Right forelimb (tissue), 1 donor: Measurements from ENCODE around the gene SMTNL2.

Experiments used
- DNase-seq: peaks from one replicate; pipeline ENCODE4 v3.0.0-alpha.2; 2018

Gene SMTNL2

DNA sequence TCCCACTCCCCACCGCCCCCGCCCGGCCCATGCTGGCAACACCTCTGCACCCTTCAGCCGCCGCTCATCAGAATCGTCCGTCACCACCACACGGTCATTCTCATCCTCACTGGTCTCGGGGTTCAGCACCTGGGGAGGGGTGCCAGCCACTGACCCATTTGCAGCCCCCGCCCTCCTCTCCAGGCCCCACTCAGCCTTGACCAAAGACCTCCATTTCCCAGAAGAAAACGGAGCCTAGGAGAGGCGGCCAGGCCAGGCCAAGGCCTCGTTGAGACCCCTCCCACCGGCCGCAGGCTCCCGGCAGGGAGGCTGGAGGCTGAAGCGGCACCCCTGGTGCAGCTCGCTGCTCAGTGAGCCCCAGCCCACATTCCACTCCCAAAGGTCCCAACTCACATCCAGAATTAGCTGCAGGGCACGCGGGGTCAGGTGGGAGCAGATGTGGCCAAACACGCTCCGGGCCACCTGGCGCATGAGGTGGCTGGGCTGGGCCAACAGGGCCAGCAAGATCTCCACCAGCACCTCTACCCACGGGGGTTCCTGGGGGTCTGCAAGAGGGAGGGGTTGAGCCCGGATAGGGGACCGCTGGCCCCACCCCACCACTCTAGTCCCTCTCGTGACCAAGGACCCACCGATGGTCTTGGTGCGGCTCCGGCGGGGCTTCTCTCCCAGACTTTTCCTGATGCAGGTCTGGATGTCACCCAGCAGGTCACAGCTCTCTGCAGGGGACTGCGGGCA lies 38.9 kb upstream of the SMTNL2 start:
- DNase-seq = no peak

DNA sequence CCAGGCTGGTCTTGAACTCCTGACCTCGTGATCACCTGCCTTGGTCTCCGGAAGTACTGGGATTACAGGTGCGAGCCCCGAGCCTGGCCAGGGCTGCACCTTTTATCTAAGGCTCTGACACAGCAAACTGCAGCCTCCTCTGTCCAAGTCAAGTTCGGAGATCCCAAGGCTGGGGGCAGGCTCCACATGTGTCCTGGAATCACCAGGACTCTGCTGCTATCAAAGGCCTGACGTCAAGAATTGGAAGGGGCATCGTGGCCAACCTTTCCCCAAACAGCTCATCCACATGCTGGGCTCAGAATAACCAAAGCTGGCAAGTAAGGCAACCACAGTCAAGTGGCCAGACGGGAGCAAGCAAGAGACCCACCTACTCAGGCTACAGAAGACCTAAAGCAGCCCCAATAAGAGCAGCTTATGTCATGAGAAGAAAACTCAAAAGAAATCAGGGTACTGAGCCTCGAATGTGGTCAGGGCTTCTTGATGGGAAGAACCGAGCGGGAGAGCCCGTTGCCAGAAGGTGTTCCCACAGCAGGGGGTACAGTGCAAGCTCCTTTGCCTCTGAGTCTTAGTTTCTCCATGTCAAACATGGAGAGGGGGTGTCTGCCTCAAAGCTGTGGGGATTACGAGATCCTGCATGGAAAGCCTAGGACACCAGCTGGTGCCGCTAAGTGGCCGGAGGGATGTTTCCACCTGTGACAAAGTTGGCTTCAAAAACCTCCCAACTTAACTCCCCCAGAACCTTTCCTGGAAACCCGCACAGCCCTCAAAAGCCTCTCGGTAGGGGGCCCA lies 37.0 kb upstream of the SMTNL2 start:
- no peak for DNase-seq

DNA sequence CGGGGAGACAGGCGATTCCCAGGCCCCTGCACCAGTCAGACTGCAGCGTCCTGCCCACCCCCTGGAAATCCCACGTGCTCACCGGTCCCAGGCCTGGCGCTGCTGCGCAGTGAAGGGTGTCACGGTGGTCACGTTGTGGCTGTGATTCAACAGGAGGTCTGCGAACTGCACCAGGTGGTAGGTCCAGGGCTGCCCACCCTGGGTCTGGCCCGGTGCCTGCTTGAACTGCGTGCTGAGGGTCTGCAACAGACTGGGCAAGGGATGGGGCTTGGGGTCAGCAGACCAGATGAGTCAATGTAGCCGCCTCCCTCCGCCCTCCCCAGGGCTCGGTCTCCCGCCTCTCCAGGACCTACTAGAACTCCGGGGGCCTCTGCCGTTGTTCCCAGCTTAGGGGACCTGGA lies 36.3 kb upstream of the SMTNL2 start:
- DNase-seq = peak; percentile 35

DNA sequence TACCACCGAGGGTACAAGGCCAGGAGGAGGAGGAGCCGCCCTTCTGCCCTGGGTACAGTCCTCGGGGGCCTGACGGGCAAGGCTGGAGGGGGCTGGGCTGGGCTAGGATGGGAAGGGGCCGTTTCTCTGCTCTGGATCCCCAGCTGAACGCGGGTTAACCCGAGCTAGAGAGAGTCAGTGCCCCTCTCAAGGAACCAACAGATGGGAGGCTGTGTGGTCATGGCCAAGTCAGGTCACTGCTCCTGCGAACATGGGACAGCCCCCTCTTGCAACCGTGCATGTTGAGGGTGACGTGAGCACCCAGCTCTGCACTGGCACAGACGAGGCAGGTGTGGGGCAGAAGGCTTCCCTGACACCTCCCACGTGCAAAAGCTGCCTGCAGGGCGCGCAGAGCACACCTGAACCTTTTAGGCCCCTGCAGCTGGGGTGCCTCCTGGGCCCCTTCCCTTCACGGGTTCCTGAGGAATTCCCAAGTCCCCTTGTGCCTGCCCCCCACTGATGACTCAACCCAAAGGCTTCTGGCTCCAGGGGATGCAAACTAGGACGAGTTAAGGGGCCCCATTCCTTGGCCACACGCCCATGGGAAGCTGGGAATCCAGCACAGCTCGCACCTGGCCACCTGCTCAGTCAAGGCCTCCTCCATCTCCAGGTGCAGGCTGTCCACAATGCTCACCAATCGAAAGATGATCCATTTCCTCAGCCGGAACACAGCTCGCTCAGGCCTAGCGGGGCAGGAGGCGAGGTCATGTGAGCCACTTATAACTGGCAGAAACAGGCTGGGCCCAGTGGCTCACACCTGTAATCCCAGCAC lies 35.4 kb upstream of the SMTNL2 start:
- no peak for DNase-seq

DNA sequence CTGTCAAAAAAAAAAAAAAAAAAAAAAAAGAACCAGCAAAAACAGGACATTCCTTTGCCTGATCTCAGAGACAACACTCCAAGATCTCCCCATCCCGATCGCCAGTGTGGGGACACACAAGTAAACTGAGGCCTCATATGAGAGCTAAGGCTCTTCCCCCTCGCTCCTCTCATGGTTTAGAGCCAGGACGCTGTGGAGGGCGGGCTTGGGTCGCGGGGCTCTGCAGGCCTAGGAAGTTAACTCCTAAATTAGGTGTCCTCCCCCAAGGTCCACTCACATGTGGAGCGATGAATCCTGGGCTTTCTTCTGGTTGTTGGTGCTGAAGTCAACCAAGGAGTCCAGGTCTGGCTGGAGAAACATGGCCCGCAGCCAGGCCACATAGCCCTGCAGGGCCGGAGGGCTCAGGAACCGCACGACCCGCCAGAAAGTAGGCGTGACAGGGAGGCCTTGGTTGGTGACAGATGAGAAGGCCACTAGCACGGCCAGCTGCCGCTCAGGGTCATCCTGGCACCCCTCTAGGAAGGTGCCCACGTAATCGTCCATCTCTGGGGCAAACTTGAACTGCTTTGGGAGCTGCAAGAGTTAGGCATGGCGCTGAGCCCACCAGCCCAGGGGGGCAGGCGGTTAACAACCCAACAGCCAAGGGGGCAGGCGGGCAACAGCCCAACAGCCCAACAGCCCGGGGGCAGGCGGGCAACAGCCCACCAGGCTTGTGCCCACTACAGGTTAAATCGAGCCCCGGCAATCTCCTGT lies 34.4 kb upstream of the SMTNL2 start:
- no peak for DNase-seq

GRCh38 chr17:4550534-4551039 lies 33.7 kb upstream of the SMTNL2 start:
- DNase-seq = no peak

- DNase-seq = no peak
Measured at GRCh38 chr17:4551141-4551540, 33.2 kb upstream of the SMTNL2 start.

GRCh38 chr17:4551796-4552525 lies 32.4 kb upstream of the SMTNL2 start:
- no peak for DNase-seq

GRCh38 chr17:4553669-4554068 lies 30.7 kb upstream of the SMTNL2 start:
- no peak for DNase-seq

- no peak for DNase-seq
Measured at GRCh38 chr17:4554441-4554996, 29.8 kb upstream of the SMTNL2 start.

DNA sequence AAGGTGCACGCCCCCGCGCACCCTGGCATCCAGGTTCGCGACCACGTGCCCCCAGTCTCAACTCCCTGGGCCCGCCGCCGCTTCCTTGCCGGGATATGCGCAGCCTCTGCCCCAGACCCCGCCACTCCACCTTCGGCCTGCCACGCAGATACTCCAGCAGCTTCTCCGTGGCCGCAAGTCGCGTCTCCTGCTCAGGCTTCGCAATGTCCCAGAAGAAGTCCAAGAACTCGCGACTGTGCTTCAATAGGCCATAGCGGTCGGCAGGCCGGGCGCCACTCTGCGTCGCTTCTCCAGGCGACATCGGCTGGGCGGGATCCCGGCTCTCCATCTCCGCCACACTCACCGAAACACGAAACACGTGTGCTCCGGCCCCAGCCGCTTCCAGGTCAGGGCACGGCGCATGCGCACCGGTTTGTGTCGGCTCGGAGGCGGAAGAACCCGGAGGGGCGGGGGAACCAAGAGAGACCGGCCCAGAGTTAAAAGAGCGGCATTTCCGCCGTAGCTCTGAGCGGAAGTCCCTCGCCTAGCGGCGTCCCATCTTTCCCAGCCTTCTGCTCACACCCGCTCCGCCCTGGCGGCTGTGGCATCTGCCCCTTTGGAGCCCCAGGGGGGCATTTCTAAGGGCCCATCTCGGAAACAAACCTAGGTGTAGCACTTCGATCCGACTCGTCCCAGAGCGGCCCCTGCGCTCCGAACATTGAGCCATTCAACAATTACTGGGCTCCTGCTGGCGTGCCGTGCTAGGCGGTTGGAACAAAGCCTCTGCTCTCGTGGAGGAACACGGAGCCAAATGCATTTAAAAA lies 29.1 kb upstream of the SMTNL2 start, which contains the start of gene MYBBP1A:
MYBBP1A (minus strand) TSS at position 388 of the 803 bp plus-strand sequence; CDS start at position 328, 60 bp downstream.
- peak; percentile 96 for DNase-seq

GRCh38 chr17:4555873-4556759 lies 28.2 kb upstream of the SMTNL2 start:
- DNase-seq = no peak

- no peak for DNase-seq
Measured at GRCh38 chr17:4556996-4557395, 27.3 kb upstream of the SMTNL2 start.

DNA sequence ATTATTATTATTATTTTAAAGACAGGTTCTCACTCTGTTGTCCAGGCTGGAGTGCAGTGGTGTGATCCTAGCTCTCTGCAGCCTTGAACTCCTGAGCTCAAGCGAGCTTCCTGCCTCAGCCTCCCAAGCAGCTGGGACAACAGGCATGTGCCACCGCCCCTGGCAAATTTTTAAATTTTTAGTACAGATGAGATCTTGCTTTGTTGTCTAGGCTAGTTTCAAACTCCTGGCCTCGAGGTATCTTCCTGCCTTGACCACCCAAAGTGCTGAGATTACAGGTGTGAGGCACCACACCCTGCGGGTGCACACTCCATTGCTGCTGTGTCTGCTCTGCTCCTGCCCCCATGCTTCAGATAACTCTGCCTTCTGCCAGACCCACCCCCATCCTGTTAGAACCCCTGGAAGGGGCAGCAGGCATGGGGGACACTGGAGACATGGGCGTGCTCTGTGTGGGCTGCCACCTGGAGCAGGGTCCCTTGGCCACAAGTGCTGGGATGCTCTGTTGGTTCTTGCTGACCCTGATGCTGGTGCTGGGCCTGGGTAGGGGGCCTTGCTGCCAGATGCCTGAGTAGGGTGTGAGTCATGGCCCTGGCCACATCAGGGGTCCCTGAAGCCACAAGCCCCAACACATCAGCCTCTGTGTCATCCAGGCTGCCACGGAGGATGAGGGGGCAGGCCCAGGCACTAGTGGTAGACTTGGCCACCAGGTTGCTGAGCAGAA lies 26.5 kb upstream of the SMTNL2 start:
- DNase-seq = no peak

GRCh38 chr17:4558347-4558971 lies 25.9 kb upstream of the SMTNL2 start:
- DNase-seq = no peak

- no peak for DNase-seq
Measured at GRCh38 chr17:4559139-4559791, 25.1 kb upstream of the SMTNL2 start.

GRCh38 chr17:4559966-4560365 lies 24.4 kb upstream of the SMTNL2 start:
- no peak for DNase-seq

DNA sequence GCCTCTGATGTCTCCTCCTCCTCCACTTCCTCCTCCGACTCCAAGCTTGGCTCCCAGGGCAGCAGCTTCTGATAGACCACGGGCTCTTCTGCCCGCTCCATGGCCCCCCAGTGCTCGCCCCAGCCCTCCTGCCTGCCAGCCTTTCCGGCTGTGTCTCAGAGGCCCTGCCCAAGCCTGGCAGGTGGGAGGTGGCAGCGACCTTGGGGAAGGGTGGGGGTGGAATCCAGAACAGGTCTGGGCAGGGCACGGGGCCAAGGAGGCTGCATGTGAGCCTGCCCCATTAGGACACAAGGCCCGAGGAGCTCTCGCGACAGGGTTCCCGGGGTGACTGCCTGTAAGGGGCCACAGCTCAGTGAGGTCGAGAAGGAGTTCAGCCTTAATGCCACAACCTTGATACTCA lies 23.9 kb upstream of the SMTNL2 start, which contains the start of gene GGT6:
GGT6 (minus strand) TSS at position 157 of the 400 bp plus-strand sequence; CDS start at position 101, 56 bp downstream.
- DNase-seq = no peak
